Spleen (tissue), 11 donors: ENCODE data around the gene NGRN. TPM values are rescaled to one million over a fixed set of nuclear protein-coding genes. Genes with fewer than 3 reads are reported as not detected.

Experiments
- DNase-seq: peaks from one replicate; pipeline ENCODE4 v3.0.0-alpha.2; 2020
- H3K27ac ChIP-seq, 8 donors: fragments of 200-600 bp; sonication (generic) in 7 of 8; 1 replicate in 4 of 8; 2 replicates in 4 of 8; pipeline versions ENCODE4 v1.5.0 to v1.8.0; 2016 to 2021; ENCODE audit warnings: inconsistent platforms in 4 of 8, mild to moderate bottlenecking in 4 of 8, moderate library complexity in 1 of 8
- H3K27me3 ChIP-seq, 7 donors: fragments of 200-600 bp; sonication (generic) in 6 of 7; replicated peaks in 1 of 7; 1 replicate in 4 of 7; 2 replicates in 3 of 7; pipeline versions ENCODE4 v1.5.0 to v1.8.0; 2016 to 2021; ENCODE audit warnings: inconsistent platforms in 3 of 7, mild to moderate bottlenecking in 1 of 7
- H3K36me3 ChIP-seq, 6 donors: fragments of 200-600 bp; sonication (generic) in 5 of 6; 1 replicate in 4 of 6; 2 replicates in 2 of 6; pipeline versions ENCODE4 v1.5.0 to v1.8.0; 2016 to 2021; ENCODE audit warnings: inconsistent platforms in 2 of 6
- H3K4me1 ChIP-seq, 6 donors: fragments of 200-600 bp; sonication (generic) in 5 of 6; 1 replicate in 3 of 6; 2 replicates in 3 of 6; pipeline versions ENCODE4 v1.5.0 to v1.8.0; 2016 to 2021; ENCODE audit warnings: inconsistent platforms in 3 of 6
- H3K4me3 ChIP-seq, 8 donors: fragments of 200-600 bp; sonication (generic) in 7 of 8; 1 replicate in 4 of 8; 2 replicates in 4 of 8; pipeline versions ENCODE4 v1.5.0 to v1.8.0; 2016 to 2021; ENCODE audit warnings: inconsistent platforms in 4 of 8, mild to moderate bottlenecking in 4 of 8, moderate library complexity in 2 of 8
- H3K9me3 ChIP-seq, 8 donors: fragments of 200-600 bp; sonication (generic) in 7 of 8; 1 replicate in 4 of 8; 2 replicates in 4 of 8; pipeline versions ENCODE4 v1.5.0 to v1.8.0; 2016 to 2021; ENCODE audit warnings: inconsistent platforms in 4 of 8
- POLR2A ChIP-seq, 3 donors: fragments of 450-650 bp; IDR thresholded peaks; one replicate each; pipeline ENCODE4 v1.5.1; 2017; ENCODE audit warnings: antibody characterized with exemption in 3 of 3, mild to moderate bottlenecking in 1 of 3
- POLR2AphosphoS5 ChIP-seq, 3 donors: sonication (generic); formaldehyde crosslinking; IDR thresholded peaks; one replicate each; pipeline ENCODE4 v1.5.1; 2017; ENCODE audit warnings: antibody characterized with exemption in 3 of 3
- WGBS, 5 donors: extraction: QIAGEN DNeasy Blood & Tissue Kit in 3 of 5; methylation state at CpG; one replicate each; pipeline versions ENCODE4 v1.1.5 to v1.1.7; 2013 to 2018; 5-methylcytosine and 5-hydroxymethylcytosine counted together
- intact Hi-C: fragments of 100-400 bp; cut with DNase I; formaldehyde crosslinking; loops from one replicate; pipeline ENCODE4 v1.15.0; 2023; ENCODE audit warnings: low total_unique reads
- polyA plus RNA-seq, 3 donors: library from polyadenylated mRNA; stranded (reverse); fragments of 200-250 nt; gene quantifications; one replicate each; pipeline ENCODE4 v1.2.1, GENCODE V29; 2013
- total RNA-seq, 7 donors: library from RNA; depleted of rRNA in 3 of 7; stranded (reverse); fragments of >200 nt in 3 of 7; fragmentation: NEBNext Ultra II Directional in 4 of 7; extraction: Animal tissue kit (Norgen Biotek cat#: 25700) in 4 of 7; gene quantifications; one replicate each; pipeline versions ENCODE4 v1.1.0 to v1.2.1, GENCODE V29; 2016 to 2021
- TF ChIP-seq, protein P1 (sequence below), 11 experiments: fragments of 200-600 bp in 7 of 11; fragments of 450-650 bp in 4 of 11; sonication (generic) in 4 of 11; IDR thresholded peaks in 8 of 11; conservative IDR thresholded peaks in 3 of 11; 1 replicate in 7 of 11; 2 replicates in 4 of 11; pipeline versions ENCODE4 v1.4.0 to v1.8.0; 2016 to 2021; ENCODE audit warnings: antibody characterized with exemption in 11 of 11, inconsistent platforms in 4 of 11, mild to moderate bottlenecking in 1 of 11
- donor health status: healthy with polysubstance abuse.
- donor health status: DM: no; HTN: no; CAD: no; lungs with moderate emphysema.
- donor health status: DM: no; HTN: no; CAD: no.
- donor health status: Bipolar disorder and iron deficiency.
- donor health status: healthy.
- donor health status: DM: no; HTN: no; CAD: no.
- donor health status: DM: yes; HTN: yes; CAD: no.

Gene NGRN
- total and polyA plus RNA-seq, 10 donors, result 27.2 to 53.2 (median 46.6) TPM

DNA sequence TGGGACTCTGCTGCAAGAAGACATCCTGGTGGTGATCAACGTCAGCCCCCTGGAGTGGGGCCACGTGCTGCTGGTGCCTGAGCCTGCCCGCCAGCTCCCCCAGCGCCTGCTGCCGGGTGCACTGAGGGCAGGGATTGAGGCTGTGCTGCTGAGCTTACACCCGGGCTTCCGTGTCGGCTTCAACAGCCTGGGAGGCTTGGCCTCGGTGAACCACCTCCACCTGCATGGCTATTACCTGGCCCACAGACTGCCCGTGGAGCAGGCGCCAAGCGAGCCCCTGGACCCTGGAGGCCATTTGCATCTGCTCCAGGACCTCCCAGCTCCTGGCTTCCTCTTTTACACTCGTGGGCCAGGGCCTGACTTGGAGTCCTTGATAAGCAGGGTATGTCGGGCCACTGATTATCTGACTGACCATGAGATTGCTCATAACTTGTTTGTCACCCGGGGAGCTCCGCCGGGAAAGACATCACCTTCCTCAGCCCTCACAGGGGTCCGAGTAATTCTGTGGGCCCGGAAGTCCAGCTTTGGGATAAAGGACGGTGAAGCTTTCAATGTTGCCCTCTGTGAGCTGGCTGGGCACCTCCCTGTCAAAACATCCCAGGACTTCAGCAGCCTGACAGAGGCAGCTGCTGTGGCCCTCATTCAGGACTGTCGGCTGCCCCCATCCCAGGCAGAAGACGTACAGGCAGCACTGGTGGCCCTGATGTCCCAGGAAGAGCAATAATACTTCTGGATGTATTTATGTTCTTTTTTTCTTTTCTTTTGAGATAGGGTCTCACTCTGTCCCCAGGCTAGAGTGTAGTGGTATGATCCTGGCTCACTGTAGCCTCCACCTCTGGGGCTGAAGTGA lies 23.9 kb upstream of the NGRN start:
- H3K4me3 ChIP-seq, result no peak overlapping the region
- TF ChIP-seq, protein P1, sequence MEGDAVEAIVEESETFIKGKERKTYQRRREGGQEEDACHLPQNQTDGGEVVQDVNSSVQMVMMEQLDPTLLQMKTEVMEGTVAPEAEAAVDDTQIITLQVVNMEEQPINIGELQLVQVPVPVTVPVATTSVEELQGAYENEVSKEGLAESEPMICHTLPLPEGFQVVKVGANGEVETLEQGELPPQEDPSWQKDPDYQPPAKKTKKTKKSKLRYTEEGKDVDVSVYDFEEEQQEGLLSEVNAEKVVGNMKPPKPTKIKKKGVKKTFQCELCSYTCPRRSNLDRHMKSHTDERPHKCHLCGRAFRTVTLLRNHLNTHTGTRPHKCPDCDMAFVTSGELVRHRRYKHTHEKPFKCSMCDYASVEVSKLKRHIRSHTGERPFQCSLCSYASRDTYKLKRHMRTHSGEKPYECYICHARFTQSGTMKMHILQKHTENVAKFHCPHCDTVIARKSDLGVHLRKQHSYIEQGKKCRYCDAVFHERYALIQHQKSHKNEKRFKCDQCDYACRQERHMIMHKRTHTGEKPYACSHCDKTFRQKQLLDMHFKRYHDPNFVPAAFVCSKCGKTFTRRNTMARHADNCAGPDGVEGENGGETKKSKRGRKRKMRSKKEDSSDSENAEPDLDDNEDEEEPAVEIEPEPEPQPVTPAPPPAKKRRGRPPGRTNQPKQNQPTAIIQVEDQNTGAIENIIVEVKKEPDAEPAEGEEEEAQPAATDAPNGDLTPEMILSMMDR (IDR thresholded peaks at IDR 0.05 in 8 of 11, conservative IDR thresholded peaks at IDR 0.05 in 3 of 11), result no peak
- TF ChIP-seq POLR2A (IDR thresholded peaks at IDR 0.05) (no peak), POLR2AphosphoS5 (IDR thresholded peaks at IDR 0.05) (peak in 1 of 3 donors; percentile 40)
- no peaks in the 10 kb centered on the region for H3K4me1 ChIP-seq
- no peak overlapping the region for H3K27ac ChIP-seq
- H3K9me3 ChIP-seq, result no peaks in the 10 kb centered on the region
- WGBS, 5 donors, result 80 to 91% (median 82%) methylated on average over 12 to 22 of the region's 22 CpGs
- H3K36me3 ChIP-seq, result peaks cover 0 to 53% (median 29%) of the 10 kb centered on the region in 6 donors
- H3K27me3 ChIP-seq, result no peaks in the 10 kb centered on the region
- DNase-seq, result no peak
- intact Hi-C loops, result no loop called here

DNA sequence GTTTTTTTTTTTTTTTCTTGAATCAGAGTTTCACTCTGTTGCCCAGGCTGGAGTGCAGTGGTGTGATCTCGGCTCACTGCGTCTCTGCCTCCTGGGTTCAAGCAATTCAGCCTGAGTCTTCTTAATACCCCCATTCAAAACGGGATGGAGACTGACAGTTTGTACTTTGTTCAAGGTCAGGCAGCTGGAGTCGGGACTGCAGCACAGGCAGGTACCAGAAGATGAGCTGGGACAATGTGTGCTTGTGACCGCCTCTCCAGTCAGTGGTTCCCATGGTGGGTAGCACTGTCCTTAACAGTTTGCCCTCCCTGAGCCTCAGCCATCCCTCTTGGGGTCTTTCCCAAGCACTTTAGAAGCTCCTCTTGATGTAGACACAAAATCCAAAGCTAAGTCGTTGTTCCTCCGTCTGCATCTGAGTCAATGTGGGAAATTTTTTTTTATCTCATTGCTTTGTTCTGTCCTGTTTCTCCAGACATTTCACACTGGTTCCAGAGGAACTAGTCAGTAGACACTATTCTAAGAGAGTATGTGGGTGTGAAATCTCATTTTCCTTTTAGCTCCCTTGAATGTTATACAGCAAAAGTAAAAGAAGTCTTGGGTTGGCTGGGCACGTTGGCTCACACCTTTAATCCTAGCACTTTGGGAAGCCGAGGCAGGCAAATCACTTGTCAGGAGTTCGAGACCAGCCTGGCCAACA lies 21.4 kb upstream of the NGRN start:
- TF ChIP-seq, protein P1 (IDR thresholded peaks at IDR 0.05 in 8 of 11, conservative IDR thresholded peaks at IDR 0.05 in 3 of 11), result no peak
- TF ChIP-seq POLR2A (IDR thresholded peaks at IDR 0.05) (no peak), POLR2AphosphoS5 (IDR thresholded peaks at IDR 0.05) (no peak)
- no peak for DNase-seq
- Histone ChIP-seq H3K27ac (no peak overlapping the region), H3K4me3 (no peak overlapping the region), H3K9me3 (no peaks in the 10 kb centered on the region), H3K4me1 (peaks cover 0 to 5% (median 3%) of the 10 kb centered on the region in 6 donors), H3K27me3 (no peaks in the 10 kb centered on the region), H3K36me3 (peaks cover 0 to 28% (median 13%) of the 10 kb centered on the region in 6 donors)
- WGBS, 5 donors, result 90 to 93% (median 92%) methylated on average over 10 of the region's 10 CpGs
- intact Hi-C loops, result no loop called here

DNA sequence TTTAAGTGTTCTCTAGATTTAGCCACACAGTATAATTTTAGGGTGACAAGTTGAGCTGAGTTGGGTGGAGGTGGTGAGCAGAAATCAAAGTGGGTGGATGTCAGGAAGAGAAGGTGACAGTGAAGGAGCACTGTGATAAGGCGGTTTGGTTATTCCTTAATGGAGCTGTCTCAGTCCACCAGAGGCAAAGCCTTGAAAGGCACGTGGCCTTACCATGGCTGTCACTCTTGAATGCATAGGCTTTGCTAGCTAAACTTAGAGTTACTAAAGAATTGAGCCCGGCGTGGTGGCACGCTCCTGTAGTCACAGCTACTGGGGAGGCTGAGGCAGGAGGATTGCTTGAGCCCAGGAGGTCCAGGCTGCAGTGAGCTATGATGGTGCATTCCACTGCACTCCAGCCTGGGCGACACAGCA lies 16.7 kb upstream of the NGRN start:
- no peak for DNase-seq
- peak overlapping the region in 6 of 8 donors; percentile 41 to 74 (median 50) for H3K4me3 ChIP-seq
- WGBS, 5 donors, result 74 to 77% (median 75%) methylated on average over 4 to 6 of the region's 6 CpGs

More for the DNA sequence above, 16.7 kb upstream of the NGRN start:
- Histone ChIP-seq H3K27me3 (no peaks in the 10 kb centered on the region), H3K4me1 (peaks cover 0 to 22% (median 16%) of the 10 kb centered on the region in 6 donors), H3K9me3 (no peaks in the 10 kb centered on the region), H3K36me3 (no peaks in the 10 kb centered on the region), H3K27ac (peak overlapping the region in 5 of 8 donors; percentile 27 to 70 (median 53))
- intact Hi-C loops, result no loop called here
- TF ChIP-seq POLR2A (IDR thresholded peaks at IDR 0.05) (no peak), POLR2AphosphoS5 (IDR thresholded peaks at IDR 0.05) (no peak)
- TF ChIP-seq, protein P1 (IDR thresholded peaks at IDR 0.05 in 8 of 11, conservative IDR thresholded peaks at IDR 0.05 in 3 of 11), result no peak
